BJ (cell line): Measurements from ENCODE around the gene HP1BP3. TPM values are rescaled to one million over a fixed set of nuclear protein-coding genes. Genes with fewer than 3 reads are reported as not detected.

ENCODE experiments used
- CTCF ChIA-PET: fragments of 350-600 bp; formaldehyde crosslinking; extraction: SDS; loops from one replicate; lab custom pipeline; 2021; ENCODE audit warnings: antibody characterized with exemption, inconsistent platforms; lab: Yijun Ruan, JAX
- POLR2A ChIA-PET: fragments of 300-600 bp; sonication (Branson Sonifier 250); formaldehyde crosslinking; extraction: SDS; loops from one replicate; lab custom pipeline; 2021; ENCODE audit warnings: antibody characterized with exemption; lab: Charles Lee
- DNase-seq: peaks from one replicate; pipeline ENCODE4 v3.0.0-alpha.2; 2011; ENCODE audit warnings: low read depth
- H3K27me3 ChIP-seq: 2 replicates; pipeline ENCODE4 v1.6.0; 2011; ENCODE audit warnings: low read length; ENCODE audit not compliant: control insufficient read depth, insufficient read depth
- H3K36me3 ChIP-seq: 2 replicates; pipeline ENCODE4 v1.5.1; 2011; ENCODE audit warnings: low read length; ENCODE audit not compliant: control insufficient read depth, insufficient read depth
- H3K4me3 ChIP-seq: 2 replicates; pipeline ENCODE4 v1.5.1; 2011; ENCODE audit warnings: low read depth, mild to moderate bottlenecking, control low read depth, low read length
- CTCF ChIP-seq: IDR thresholded peaks from 2 replicates; pipeline ENCODE4 v1.5.1; 2011; ENCODE audit warnings: low read depth, mild to moderate bottlenecking, control low read depth, inconsistent platforms, low read length, moderate library complexity; ENCODE audit not compliant: insufficient read depth
- polyA plus RNA-seq: library from polyadenylated mRNA; depleted of rRNA; stranded (reverse); fragments of >200 nt; gene quantifications from 2 replicates; pipeline ENCODE4 v1.2.3, GENCODE V29; 2011

HP1BP3 gene
- polyA plus RNA-seq, 1 experiment, result 118 TPM

- ChIA-PET POLR2A (no interaction called here), CTCF (interaction anchor here (1.1 to 1.9 kb wide), 3 partner anchors 11 to 818 kb away, joined by 3 to 8 read pairs (median 4); no protein-coding TSS in a partner anchor)
- Histone ChIP-seq H3K4me3 (peak overlapping the region; percentile 89), H3K27me3 (no peaks in the 10 kb centered on the region), H3K36me3 (no peaks in the 10 kb centered on the region)
- no peak for DNase-seq
- no peak for TF ChIP-seq CTCF
These were observed 1.0 kb upstream of the HP1BP3 start for GRCh38 chr1:20787840-20788795.

- no peaks in the 10 kb centered on the region for H3K27me3 ChIP-seq
- peak overlapping the region; percentile 89 for H3K4me3 ChIP-seq
- H3K36me3 ChIP-seq, result no peaks in the 10 kb centered on the region
- peak; percentile 57 for DNase-seq
- CTCF ChIA-PET, result interaction anchor here (0.8 to 1.5 kb wide), 5 partner anchors 15 to 409 kb away, joined by 3 to 4 read pairs (median 3); no protein-coding TSS in a partner anchor
- POLR2A ChIA-PET, result interaction anchor here (0.5 to 0.7 kb wide), 6 partner anchors 43 to 369 kb away, joined by 3 to 8 read pairs (median 4); no protein-coding TSS in a partner anchor
- TF ChIP-seq CTCF, result no peak
These were observed 666 bp downstream of the HP1BP3 start for GRCh38 chr1:20786253-20787028.

- H3K4me3 ChIP-seq, result peak overlapping the region; percentile 89
- ChIA-PET POLR2A (interaction anchor here (0.6 kb wide), 2 partner anchors 43 to 151 kb away, joined by 4 to 8 read pairs; no protein-coding TSS in a partner anchor), CTCF (interaction anchor here (0.8 to 1.5 kb wide), 2 partner anchors 399 to 409 kb away, joined by 3 to 4 read pairs; no protein-coding TSS in a partner anchor)
- H3K36me3 ChIP-seq, result no peaks in the 10 kb centered on the region
- no peak for TF ChIP-seq CTCF
- H3K27me3 ChIP-seq, result no peaks in the 10 kb centered on the region
- DNase-seq, result no peak
These were observed 1.2 kb downstream of the HP1BP3 start for GRCh38 chr1:20785907-20786252.

- no peak overlapping the region for H3K4me3 ChIP-seq
- no peak for DNase-seq
- no peaks in the 10 kb centered on the region for H3K27me3 ChIP-seq
- H3K36me3 ChIP-seq, result peaks cover 10% of the 10 kb centered on the region
- ChIA-PET CTCF (no interaction called here), POLR2A (no interaction called here)
- no peak for TF ChIP-seq CTCF
These were observed 11.4 kb downstream of the HP1BP3 start for GRCh38 chr1:20775700-20776099.
